ENCODE data around the gene CCHCR1.

GRCh38 chr6:31157513-31158139, at the start of gene CCHCR1:
- TF ChIP-seq CTCF (IDR thresholded peaks at IDR 0.05) = no peak
- TF ChIP-seq POLR2A (IDR thresholded peaks at IDR 0.05) = no peak

Measured in Peyer's patch (tissue), 4 donors.